HG02938 (cell line): Measurements from ENCODE around the gene AVPR2.
A peak's percentile ranks its signal among the peaks of the same experiment; 100 is the strongest.

Source experiments
- ATAC-seq: cut with Tn5 transposase; IDR thresholded peaks from one replicate; pipeline ENCODE4 v1.9.1; 2021; ENCODE audit warnings: mild to moderate bottlenecking, moderate library complexity; ENCODE audit not compliant: unreplicated experiment

Gene AVPR2

DNA sequence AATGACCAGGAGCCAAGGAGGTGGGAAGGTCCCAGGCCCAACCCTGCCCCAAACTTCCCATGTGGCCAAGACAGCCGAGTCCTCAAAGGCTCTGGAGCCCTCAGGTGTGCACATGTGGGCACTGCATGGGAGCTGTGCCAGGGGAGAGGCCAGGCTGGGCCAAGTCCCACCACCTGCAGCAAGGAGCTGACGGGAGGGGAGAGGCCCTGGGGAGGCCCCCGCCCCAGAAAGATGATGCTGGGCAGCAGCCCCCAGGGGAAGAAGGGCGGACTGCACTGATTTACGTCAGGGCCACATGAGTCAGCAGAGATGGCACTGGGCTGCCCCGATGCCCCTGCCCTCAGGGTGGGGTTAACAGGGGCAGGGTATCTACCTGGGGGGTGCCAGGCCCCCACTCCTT lies 19.9 kb upstream of the AVPR2 start:
- ATAC-seq, result no peak

DNA sequence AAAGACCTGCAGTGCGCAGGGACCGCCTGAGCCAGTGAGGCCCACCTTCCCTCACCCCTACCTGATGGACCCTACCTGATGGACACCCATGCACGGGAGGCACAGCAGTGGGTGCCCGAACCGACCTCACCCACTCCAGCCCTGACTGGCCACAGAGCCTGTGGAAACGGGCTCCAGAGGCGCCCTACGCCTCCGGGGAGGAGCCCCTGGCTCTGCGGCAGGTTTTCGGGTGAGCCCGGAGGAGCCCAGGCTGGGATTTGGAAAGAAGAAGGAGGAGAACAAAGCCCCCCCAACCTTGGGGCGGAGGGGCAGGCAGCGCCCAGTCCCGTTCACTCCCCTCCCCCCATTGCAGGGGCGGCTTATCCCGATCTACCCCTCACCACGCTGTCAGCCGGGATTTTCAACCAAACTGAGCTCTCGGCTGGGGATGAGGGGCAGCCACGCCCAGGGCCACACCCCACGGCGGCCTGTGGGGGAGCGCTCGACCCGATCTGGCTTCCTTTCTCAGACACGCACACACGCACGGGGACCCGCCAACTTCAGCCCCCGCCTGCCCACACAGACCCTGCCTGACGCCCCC lies 19.2 kb upstream of the AVPR2 start:
- ATAC-seq, result no peak

DNA sequence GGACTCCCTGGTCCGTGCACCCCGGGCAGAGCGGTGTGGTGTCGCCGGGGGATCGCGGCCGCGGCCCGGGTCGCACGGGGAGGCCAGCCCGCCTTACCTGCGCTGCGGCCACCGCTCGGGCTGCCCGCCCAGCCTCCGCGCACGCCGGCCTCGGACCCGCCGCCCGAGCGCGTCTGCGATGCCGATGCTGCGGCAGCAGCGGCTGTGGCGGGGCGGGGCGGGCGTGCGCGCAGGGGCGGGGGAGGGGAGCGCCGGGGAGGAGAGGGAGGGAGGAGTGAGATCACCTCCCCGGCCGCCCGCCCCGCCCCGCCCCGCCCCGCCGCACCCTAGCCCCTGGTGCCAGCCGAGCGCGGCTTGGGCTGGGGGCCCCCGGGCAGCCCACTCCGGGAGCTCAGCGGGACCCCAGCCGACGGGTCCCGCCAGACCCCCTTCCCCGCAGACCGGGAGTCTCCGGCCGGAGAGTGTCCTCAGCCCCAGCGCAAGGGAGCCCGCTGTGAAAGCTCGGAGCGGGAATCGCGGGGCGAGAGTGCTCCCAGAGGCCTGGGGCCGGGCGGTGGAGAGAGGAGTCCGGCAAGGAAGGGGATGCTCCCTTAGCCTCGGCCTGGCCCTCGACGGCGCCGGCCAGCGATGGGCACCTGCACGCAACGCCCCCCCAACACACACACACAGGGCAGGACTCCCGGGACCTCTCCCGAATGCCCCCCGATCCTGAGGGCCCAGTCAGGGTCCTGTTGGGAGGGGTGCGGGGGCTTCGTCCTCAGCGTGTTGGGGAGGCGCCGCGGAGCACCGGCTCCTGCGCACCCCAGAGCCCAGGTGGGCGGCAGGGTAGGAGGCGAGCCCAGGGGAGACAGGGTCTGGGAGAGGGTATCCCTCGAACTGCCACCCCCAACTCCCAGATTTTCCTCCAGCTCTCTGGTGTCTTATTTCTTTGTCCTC lies 18.2 kb upstream of the AVPR2 start, which contains the start of gene L1CAM:
L1CAM (minus strand) TSS at position 206 of the 936 bp plus-strand sequence. CDS start 10,337 bp downstream, outside the sequence.
- ATAC-seq, result no peak

DNA sequence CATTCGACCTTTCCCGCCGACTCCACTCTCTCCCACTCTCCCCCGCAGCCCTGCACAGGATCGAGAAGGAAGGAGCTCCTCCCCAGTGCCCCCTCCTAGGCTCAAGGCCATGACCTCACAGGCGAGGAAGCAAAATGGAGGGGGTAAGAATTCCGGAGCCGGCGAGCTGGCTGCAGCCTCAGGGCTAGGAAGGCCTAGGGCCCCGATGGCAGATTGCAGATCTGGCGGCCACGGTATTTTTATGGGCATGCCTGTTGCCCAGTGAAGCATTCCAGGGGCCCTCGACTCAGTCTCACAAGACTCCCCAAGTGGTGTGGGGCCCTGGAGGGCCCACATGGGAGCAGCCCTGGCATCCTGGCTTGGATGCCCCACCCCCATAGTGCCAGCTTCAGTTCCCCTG lies 17.6 kb upstream of the AVPR2 start:
- ATAC-seq, result no peak

DNA sequence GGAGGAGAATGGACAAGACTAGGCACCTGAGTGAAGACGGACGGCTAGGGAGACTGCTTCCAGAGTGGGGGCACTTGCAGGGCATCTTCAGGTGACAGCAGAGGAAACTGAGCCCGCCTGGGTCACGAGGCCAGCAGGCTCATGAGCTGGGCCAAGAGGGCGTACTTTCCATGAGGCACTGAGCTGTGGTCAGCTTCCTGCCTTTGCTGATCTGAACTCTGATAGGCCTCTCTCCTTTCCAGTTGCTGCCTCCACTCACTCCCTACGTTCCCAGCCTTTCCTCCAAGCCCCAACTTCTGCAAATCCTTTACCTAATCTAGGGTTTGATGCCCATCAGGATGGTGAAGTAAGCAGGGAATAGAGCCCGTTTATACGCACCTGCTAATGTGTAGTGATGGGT lies 17.1 kb upstream of the AVPR2 start:
- no peak for ATAC-seq

DNA sequence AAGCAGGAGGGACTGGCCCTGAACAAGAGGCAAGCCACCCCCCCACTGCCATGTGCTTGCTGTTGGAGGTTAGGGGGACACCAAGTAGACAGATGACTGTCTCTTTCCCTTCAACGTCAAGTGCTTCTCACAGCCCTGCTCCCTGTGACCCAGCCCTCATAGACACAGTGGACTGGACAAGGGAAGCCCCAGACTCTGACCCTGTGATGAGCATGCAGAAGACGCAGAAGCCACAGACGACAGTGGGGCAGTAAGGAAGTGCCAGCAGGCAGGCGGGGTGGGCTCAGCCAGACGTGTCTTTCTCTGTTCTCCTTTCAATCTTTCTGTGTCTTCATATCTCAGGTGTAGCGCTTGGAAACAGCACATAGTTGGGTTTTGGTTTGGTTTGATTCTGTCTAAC lies 16.1 kb upstream of the AVPR2 start:
- ATAC-seq, result no peak

DNA sequence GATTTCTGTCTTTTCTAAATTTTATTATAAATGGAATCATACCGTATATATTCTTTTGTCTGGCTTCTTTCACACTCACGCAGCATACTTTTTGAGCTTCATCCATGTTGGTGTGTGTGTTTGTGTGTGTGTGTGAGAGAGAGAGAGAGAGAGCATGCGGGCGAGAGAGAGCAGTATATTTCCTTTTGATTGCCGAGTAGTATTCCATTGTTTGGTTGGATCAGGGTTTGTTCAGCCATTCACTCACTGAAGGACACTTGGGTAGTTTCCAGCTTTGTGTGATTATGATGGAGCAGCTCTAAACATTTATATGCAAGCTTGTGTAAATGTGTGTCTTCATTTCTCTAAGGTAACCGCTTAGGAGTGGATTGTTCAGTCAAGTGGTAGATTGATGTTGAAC lies 15.3 kb upstream of the AVPR2 start:
- ATAC-seq, result no peak

DNA sequence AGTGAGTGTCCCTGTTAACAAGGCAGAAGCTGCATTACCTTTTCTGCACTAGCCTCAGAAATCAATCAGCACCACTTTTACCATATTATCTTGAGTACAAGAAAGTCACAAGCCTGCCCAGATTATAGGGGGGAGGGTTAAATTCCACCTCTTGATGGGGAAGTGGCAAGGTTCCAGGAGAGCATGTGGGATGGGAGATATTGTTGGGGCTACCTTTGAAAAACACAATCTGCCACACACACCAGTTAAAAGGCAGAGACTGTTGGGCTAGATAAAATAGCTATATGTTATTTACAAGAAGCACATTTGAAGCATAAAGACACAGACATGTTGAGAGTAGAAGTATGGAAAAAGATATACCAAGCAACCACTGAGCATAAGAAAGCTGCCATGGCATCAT lies 6.6 kb upstream of the AVPR2 start:
- no peak for ATAC-seq

DNA sequence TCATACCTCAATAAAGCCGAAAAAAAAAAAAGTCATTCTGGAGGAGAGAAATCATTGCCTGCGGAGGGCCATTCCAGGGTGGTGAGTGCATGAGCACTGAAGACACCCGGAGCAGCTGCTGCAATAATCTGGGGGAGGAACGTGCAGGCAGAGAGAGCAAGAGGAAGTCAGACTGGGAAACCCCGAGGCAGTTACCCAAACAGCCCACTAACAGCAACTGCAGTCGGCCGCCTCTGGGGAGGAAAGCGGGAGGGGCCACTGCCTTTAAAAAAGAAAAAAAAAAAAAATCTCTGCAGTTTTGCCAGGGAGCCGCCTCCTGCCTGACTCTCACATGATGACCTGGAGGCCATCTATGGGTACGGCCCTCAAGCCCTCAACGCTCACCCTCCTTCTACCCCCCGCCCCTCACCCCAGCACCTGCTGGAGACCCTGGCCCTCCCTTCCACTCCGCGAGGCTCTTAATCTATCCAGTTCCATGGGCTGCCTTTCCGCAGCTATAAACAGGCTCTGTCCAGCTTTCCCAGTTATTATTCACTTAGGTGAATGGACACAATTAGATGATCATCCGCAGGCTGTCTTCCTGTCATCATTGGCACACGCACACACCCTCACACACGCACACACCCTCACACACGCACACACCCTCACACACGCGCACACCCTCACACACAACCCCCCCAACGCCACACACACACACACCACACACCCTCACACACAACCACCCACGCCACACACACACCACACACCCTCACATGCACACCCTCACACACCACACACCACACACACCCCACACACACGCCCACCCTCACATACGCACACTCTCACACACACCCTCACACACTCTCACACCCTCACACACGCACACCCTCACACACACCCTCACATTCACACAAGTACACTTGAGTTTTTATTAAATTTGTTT lies 3.4 kb upstream of the AVPR2 start:
- peak; percentile 51 for ATAC-seq

DNA sequence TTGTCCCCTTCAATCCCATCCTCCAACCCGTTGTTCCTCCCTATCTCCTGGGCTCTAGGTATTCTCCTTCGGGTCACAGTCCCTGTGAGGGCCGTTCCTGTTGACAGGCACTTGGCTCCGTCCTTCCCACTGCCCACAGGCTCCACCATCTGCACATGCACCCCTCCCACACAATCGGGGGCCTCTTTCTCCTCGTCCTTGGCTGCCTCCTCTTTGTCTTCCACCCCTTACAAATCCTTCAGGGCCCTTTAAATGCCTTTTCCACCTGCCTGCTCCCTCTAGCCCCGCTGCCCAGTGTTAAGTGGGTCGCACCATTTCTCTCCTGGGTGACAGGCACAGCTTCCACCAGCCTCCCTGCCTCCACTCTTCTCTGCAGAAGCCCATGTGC lies 2.7 kb upstream of the AVPR2 start:
- no peak for ATAC-seq

DNA sequence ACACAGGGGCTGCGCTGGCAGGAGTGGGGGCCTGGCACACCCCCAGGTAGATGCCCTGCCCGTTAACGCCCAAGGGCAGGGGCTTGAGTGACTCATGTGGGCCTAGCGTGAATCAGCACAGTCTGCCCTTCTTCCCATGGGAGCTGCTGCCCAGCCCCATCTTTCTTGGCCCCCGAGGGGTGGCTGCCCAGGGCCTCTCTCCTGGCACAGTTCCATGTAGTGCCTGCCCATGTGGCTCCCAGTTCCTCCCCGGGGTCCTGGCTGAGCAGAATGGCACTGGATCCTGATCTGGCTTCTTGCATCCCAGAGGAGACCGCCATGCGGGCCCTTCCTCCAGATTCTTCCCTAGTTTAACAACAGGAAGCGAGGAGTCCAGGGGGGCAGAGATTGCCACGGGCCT lies 2.1 kb upstream of the AVPR2 start:
- ATAC-seq, result no peak

DNA sequence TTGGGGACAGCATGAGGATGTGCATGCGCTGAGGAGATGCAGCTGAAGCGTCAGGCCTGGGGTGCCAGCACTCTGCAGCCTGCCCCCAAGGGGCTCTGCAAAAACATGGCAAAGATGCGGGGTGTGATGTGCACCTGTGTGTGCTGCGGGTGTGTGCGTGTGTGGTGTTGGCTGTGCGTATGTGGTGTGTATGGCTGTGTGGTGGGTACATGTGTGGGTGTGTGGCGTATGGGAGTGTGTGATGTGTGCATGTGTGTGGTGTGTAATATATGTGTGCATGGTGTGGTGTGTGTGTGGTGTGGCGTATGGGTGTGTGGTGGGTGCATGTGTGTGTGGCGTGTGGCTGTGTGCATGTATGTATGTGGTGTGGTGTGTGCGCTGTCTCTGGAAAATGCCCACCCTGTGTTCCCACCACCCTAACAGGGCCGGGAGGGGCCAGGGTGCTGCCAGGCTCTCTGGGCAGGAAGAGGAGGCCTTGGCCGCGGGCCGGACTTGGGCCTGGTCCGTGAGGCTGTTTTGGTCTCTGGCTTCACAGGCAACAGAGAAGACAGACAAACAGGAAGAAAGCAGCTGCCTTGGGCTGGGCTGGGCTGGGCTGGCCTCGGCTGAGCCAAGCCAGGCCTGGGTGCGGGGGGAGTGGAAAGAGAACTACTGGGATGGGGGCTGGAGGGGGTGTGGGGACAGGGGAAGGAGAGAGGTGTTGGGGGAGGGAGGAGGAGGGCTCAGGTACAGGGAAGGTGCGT lies 1.1 kb upstream of the AVPR2 start:
- ATAC-seq, result no peak

DNA sequence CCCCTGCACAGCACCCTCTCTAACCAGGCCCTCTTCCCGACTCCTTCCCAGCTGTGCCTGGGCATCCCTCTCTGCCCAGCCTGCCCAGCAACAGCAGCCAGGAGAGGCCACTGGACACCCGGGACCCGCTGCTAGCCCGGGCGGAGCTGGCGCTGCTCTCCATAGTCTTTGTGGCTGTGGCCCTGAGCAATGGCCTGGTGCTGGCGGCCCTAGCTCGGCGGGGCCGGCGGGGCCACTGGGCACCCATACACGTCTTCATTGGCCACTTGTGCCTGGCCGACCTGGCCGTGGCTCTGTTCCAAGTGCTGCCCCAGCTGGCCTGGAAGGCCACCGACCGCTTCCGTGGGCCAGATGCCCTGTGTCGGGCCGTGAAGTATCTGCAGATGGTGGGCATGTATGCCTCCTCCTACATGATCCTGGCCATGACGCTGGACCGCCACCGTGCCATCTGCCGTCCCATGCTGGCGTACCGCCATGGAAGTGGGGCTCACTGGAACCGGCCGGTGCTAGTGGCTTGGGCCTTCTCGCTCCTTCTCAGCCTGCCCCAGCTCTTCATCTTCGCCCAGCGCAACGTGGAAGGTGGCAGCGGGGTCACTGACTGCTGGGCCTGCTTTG lies 1.1 kb downstream of the AVPR2 start:
- ATAC-seq, result no peak

DNA sequence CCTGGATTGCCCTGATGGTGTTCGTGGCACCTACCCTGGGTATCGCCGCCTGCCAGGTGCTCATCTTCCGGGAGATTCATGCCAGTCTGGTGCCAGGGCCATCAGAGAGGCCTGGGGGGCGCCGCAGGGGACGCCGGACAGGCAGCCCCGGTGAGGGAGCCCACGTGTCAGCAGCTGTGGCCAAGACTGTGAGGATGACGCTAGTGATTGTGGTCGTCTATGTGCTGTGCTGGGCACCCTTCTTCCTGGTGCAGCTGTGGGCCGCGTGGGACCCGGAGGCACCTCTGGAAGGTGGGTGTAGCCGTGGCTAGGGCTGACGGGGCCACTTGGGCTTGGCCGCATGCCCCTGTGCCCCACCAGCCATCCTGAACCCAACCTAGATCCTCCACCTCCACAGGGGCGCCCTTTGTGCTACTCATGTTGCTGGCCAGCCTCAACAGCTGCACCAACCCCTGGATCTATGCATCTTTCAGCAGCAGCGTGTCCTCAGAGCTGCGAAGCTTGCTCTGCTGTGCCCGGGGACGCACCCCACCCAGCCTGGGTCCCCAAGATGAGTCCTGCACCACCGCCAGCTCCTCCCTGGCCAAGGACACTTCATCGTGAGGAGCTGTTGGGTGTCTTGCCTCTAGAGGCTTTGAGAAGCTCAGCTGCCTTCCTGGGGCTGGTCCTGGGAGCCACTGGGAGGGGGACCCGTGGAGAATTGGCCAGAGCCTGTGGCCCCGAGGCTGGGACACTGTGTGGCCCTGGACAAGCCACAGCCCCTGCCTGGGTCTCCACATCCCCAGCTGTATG lies 1.8 kb downstream of the AVPR2 start:
- no peak for ATAC-seq

DNA sequence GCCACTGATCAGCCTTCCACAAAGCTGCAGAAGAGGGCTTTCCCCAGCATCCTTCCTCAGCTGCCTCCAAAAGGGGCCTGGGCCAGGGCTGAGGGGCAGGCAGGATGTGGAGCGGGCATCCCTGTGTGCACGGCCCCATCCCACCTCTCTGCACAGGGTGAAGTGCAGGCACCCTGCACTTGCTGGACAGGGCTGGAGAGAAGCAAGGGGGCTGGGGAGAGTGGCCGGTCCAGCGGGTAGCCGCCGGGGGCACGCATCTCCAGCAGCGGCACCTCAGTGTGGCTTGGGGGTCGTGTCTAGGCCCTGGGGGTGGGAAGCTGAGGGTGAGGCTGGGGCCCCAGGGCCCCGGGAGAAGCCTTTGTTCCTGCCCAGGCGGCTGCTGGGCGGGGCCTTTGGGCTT lies 3.0 kb downstream of the AVPR2 start:
- no peak for ATAC-seq

DNA sequence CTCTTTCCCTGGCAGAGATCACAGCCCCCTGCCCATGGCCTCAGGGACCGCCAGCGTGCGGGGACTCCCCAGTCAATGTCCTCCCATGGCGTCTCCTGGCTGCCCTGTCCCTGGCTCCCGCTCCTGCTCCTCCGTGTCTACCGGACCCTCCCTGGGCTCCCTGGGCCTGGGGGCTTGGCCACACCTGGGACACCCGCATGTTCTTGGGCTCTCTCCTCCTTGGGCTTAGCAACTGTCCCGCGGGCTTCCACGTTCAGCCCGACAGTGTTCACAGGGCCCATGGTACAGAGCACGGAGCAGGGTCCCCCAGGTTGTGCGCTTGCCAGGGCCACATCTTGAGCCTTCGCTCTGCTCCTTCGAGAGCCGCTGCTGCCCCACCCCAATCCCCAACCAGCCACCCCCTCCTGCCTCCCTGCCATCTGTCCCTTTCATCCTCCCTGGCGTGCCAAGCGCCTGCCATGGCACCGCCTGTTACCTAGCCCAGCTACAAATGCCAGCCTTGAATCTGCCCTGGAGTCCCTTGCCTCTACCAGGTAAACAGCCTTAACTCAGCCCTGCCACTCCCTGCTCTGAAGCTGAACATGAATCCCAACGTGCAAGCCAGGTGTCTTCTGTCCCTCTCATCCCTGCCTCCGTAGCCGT lies 3.9 kb downstream of the AVPR2 start:
- no peak for ATAC-seq

DNA sequence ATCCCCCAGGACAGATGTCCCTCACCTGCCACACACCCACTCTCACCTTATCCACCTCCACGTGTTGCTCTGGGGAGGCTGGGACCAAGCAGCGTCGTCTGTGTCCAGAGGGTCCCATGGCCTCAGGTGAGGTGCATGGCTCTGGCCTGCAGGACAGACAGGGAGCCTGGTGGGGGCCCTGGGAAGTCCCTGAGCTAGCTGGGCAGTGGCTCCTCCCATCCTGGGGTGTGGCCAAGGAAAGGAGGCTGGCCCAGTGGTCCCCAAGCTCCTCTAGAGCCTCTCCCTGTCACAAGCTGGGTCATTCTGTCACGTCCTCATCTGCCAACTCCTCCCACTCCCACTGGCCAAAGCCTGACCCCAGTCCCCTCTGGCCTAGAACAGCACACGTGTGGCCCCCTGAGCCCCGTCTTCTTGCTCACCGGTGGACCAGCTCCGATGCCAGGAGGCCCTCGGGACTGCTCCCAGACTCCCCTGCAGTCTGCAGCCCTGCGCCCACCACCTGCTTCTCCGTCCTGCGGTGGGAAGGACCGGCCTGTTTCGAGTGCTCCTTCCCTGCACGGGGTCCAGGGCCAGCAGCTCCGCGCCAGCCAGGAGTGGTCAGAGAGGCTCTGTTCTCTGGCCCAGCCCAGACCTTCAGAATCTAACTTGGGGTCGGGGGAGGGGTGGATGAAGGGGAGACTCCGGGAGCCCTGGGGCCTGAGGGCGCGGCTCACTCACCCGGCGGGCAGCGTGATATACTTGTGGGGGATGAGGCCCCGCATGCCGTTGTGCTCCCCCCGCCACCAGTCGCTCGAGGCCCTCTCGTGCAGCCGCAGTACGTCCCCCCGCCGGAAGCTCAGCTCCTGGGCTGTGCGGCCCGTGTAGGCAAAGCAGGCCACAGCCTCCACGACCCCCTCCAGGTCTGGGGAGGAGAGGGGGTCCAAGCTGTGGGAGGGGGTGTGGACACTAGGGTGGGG lies 4.8 kb downstream of the AVPR2 start:
- no peak for ATAC-seq

DNA sequence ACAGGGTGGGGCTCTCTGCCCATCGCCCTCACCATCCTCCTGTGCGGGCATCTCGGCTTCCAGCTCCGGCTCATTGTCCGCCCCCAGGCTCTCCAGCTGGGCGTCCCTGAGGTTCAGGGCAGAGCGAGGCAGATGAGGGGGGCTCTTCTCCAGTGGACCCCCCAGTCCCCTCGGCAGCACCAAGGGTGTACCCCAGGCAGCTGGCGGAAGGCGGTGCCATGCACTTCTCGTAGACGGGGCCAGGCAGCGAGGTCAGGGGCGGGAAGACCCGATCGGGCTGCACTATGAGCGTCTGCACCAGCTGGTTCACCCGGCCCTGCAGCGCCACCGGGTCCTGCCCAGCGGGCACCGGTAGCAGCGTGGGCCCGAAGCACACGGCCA lies 5.5 kb downstream of the AVPR2 start:
- no peak for ATAC-seq
